Activated B cell treated with CpG ODN at 0.5 μM for 24 hours (primary cell): ENCODE results near the gene SDF4. TPM values are rescaled to one million over a fixed set of nuclear protein-coding genes. Genes with fewer than 3 reads are reported as not detected.

Experiments used
- ATAC-seq: fragments of 200-7000 bp; cut with Tn5 transposase; one replicate; pipeline ENCODE4 v1.10.0; 2021; ENCODE audit warnings: low read depth, mild to moderate bottlenecking, moderate library complexity
- CTCF ChIA-PET: fragments of 350-600 bp; sonication (Branson Sonifier 250); formaldehyde crosslinking; loops from one replicate; lab custom pipeline; 2021; ENCODE audit warnings: antibody characterized with exemption; lab: Charles Lee
- POLR2A ChIA-PET: fragments of 350-600 bp; sonication (Branson Sonifier 250); formaldehyde crosslinking; loops from one replicate; lab custom pipeline; 2021; ENCODE audit warnings: antibody characterized with exemption; lab: Charles Lee
- DNase-seq: peaks from one replicate; pipeline ENCODE4 v3.0.0; 2022
- H3K27ac Mint-ChIP-seq: one replicate; pipeline ENCODE4 v1.8.0; 2020; ENCODE audit warnings: mixed read lengths
- H3K27me3 Mint-ChIP-seq: one replicate; pipeline ENCODE4 v1.8.0; 2021; ENCODE audit warnings: mixed read lengths
- H3K36me3 Mint-ChIP-seq: one replicate; pipeline ENCODE4 v1.8.0; 2021; ENCODE audit warnings: low read depth, mixed read lengths
- H3K4me1 Mint-ChIP-seq: one replicate; pipeline ENCODE4 v1.8.0; 2021; ENCODE audit warnings: mixed read lengths
- H3K4me3 Mint-ChIP-seq: one replicate; pipeline ENCODE4 v1.8.0; 2020; ENCODE audit warnings: mild to moderate bottlenecking, mixed read lengths
- H3K9me3 Mint-ChIP-seq: one replicate; pipeline ENCODE4 v1.8.0; 2020; ENCODE audit warnings: mixed read lengths
- intact Hi-C: fragments of 100-400 bp; cut with micrococcal nuclease; formaldehyde crosslinking; loops from one replicate; pipeline ENCODE4 v1.15.1; 2024
- total RNA-seq: library from RNA; stranded (reverse); gene quantifications from 2 replicates; pipeline ENCODE4 v1.2.3, GENCODE V29; 2022
- TF ChIP-seq, protein P1 (sequence below): fragments of 200-600 bp; IDR thresholded peaks from one replicate; pipeline ENCODE4 v1.8.0; 2022; ENCODE audit warnings: antibody characterized with exemption, mild to moderate bottlenecking

The SDF4 gene
- total RNA-seq, 1 donor from 2014 or later, result 97.9 TPM

DNA sequence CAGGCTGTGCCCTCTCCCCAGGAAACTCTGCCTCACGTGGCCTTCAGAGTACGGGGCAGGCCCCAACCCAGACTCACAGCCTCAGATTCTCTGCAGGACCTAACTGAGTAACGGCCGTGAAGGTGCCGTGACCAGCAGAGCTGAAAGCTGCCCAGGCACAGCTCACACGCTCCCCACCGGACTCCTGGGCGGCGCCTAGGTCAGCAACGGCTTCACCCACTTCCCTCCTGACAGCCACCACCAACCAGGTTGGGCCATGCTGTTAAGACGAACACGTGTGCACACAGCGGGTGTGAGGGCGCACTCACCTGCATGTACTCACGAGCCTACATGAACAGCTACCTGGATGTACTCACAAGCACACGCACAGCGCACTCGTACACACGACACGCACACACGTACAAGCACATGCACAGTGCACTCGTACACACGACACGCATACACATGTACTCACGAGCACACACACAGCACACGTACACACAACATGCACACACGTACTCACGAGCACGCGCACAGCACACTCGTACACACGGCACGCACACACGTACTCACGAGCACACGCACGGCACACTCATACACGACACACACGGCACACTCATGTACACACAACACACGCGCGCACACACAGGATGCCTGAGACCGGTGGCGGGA lies 9.1 kb downstream of the SDF4 start:
- no peak overlapping the region for H3K4me3 Mint-ChIP-seq
- intact Hi-C loops, result no loop called here
- POLR2A ChIA-PET, result interaction anchor here (0.7 kb wide), 1 partner anchor 8 kb away, joined by 3 read pairs; no protein-coding TSS in a partner anchor

DNA sequence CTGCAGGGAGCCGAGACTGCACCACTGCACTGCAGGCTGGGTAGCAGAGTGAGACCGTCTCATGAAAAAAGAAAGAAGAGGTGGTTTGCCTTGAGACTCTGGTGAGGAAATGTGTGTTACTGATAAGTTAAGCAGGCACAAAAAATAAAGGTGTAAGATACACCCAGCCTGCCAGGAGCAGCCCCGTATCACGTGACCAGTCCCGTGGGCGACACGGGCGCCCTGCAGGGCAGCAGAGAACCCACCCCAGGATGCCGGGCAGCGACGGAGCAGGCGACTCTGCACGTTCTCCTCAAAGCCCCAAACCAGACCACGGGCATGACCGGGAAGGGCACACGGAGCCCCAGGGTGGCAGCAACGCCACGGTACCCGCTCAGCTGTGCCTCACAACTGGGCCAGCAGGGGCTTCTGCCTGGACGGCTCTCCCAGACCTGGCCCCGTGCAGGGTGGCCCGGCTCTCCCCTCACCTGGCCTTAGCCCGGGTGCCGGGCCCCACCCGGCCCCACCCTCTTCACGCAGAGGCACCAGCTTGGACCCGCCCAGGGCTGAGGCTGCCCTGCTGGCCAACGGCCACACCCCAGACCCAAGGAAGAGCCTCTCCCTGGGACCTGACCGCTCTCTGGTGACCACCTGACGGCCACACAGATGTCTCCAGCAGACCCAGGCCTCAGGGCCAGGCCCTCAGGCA lies 9.8 kb downstream of the SDF4 start:
- TF ChIP-seq, protein P1, sequence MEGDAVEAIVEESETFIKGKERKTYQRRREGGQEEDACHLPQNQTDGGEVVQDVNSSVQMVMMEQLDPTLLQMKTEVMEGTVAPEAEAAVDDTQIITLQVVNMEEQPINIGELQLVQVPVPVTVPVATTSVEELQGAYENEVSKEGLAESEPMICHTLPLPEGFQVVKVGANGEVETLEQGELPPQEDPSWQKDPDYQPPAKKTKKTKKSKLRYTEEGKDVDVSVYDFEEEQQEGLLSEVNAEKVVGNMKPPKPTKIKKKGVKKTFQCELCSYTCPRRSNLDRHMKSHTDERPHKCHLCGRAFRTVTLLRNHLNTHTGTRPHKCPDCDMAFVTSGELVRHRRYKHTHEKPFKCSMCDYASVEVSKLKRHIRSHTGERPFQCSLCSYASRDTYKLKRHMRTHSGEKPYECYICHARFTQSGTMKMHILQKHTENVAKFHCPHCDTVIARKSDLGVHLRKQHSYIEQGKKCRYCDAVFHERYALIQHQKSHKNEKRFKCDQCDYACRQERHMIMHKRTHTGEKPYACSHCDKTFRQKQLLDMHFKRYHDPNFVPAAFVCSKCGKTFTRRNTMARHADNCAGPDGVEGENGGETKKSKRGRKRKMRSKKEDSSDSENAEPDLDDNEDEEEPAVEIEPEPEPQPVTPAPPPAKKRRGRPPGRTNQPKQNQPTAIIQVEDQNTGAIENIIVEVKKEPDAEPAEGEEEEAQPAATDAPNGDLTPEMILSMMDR, result no peak
- Mint-ChIP-seq H3K27me3 (no peaks in the 10 kb centered on the region), H3K4me3 (no peak overlapping the region), H3K9me3 (no peaks in the 10 kb centered on the region), H3K4me1 (peaks cover 5% of the 10 kb centered on the region), H3K27ac (no peak overlapping the region), H3K36me3 (peaks cover 74% of the 10 kb centered on the region)
- CTCF ChIA-PET, result no interaction called here
- DNase-seq (no peak), ATAC-seq (no peak)
- intact Hi-C loops, result no loop called here
- POLR2A ChIA-PET, result interaction anchor here (0.7 kb wide), 1 partner anchor 9 kb away, joined by 3 read pairs; no protein-coding TSS in a partner anchor

More for the DNA sequence above, 9.1 kb downstream of the SDF4 start:
- peaks cover 3% of the 10 kb centered on the region for H3K4me1 Mint-ChIP-seq
- DNase-seq (no peak), ATAC-seq (no peak)
- no peaks in the 10 kb centered on the region for H3K9me3 Mint-ChIP-seq
- no peaks in the 10 kb centered on the region for H3K27me3 Mint-ChIP-seq
- TF ChIP-seq, protein P1, result no peak
- H3K36me3 Mint-ChIP-seq, result peaks cover 73% of the 10 kb centered on the region
- no peak overlapping the region for H3K27ac Mint-ChIP-seq
- CTCF ChIA-PET, result no interaction called here

GRCh38 chr1:1220197-1220596 lies 11.6 kb downstream of the SDF4 start:
- Mint-ChIP-seq H3K4me3 (no peak overlapping the region), H3K36me3 (peaks cover 68% of the 10 kb centered on the region)

DNA sequence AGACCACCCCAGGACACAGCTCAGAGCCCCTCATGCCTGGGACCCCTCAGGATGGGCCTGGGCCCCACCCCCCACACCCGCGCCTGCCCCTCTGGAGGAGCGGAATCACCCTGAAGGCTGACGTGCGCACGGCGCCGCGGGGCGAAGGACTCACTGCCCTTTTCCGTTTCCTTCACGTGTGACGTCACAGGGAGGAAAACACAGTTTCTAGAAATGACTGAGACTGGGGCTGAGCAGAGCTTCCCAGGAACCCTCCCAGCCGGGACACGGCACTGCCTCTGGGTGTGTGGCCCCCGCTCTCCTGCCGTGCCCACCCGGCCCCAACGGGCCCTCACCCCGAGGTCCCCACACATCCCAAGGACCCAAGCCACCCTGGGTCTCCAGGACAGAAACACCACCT lies 12.5 kb downstream of the SDF4 start:
- H3K9me3 Mint-ChIP-seq, result no peaks in the 10 kb centered on the region
- TF ChIP-seq, protein P1, result no peak
- POLR2A ChIA-PET, result interaction anchor here (1.7 kb wide), 1 partner anchor 11 kb away, joined by 5 read pairs; no protein-coding TSS in a partner anchor
- ATAC-seq (no peak), DNase-seq (no peak)
- no peaks in the 10 kb centered on the region for H3K27me3 Mint-ChIP-seq
- H3K36me3 Mint-ChIP-seq, result peaks cover 65% of the 10 kb centered on the region
- no peak overlapping the region for H3K27ac Mint-ChIP-seq
- intact Hi-C loops, result no loop called here
- CTCF ChIA-PET, result no interaction called here
- peaks cover 26% of the 10 kb centered on the region for H3K4me1 Mint-ChIP-seq
- H3K4me3 Mint-ChIP-seq, result no peak overlapping the region

More at GRCh38 chr1:1220197-1220596, 11.6 kb downstream of the SDF4 start:
- POLR2A ChIA-PET, result no interaction called here
- Mint-ChIP-seq H3K9me3 (no peaks in the 10 kb centered on the region), H3K27me3 (no peaks in the 10 kb centered on the region), H3K4me1 (peaks cover 17% of the 10 kb centered on the region), H3K27ac (no peak overlapping the region)
- TF ChIP-seq, protein P1, result no peak
- DNase-seq (no peak), ATAC-seq (no peak)
- CTCF ChIA-PET, result no interaction called here
- intact Hi-C loops, result no loop called here
